ENCODE results near the gene LRIF1.

DNA sequence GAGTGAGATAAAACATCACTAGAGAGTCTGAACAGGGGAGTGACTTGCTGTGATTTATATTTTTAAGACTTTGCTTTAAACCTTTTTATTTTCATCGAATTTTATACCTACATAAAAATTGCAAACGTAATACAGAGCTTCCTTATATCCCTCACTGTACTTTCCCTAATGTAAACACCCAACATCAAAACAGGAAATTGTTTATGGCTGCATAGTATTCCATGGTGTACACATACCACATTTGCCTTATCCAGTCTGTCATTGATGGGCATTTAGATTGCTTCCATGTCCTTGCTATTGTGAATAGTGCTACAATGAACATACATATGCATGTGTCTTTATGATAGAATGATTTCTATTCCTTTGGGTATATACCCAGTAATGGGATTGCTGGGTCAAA is 34.8 kb downstream of the LRIF1 start:
- TF ChIP-seq POLR2A (IDR thresholded peaks at IDR 0.05) = no peak
- TF ChIP-seq, protein P1, sequence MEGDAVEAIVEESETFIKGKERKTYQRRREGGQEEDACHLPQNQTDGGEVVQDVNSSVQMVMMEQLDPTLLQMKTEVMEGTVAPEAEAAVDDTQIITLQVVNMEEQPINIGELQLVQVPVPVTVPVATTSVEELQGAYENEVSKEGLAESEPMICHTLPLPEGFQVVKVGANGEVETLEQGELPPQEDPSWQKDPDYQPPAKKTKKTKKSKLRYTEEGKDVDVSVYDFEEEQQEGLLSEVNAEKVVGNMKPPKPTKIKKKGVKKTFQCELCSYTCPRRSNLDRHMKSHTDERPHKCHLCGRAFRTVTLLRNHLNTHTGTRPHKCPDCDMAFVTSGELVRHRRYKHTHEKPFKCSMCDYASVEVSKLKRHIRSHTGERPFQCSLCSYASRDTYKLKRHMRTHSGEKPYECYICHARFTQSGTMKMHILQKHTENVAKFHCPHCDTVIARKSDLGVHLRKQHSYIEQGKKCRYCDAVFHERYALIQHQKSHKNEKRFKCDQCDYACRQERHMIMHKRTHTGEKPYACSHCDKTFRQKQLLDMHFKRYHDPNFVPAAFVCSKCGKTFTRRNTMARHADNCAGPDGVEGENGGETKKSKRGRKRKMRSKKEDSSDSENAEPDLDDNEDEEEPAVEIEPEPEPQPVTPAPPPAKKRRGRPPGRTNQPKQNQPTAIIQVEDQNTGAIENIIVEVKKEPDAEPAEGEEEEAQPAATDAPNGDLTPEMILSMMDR (IDR thresholded peaks at IDR 0.05) = no peak
